NCI-H2171 treated with DMSO at 0.1 percent for 48 hours (cell line): ENCODE measurements around the gene MAST3.
A peak's percentile ranks its signal among the peaks of the same experiment; 100 is the strongest.

ENCODE experiments used
- DNase-seq: peaks from one replicate; lab custom pipeline; 2025; lab: John Stamatoyannopoulos, UW

MAST3 gene

DNA sequence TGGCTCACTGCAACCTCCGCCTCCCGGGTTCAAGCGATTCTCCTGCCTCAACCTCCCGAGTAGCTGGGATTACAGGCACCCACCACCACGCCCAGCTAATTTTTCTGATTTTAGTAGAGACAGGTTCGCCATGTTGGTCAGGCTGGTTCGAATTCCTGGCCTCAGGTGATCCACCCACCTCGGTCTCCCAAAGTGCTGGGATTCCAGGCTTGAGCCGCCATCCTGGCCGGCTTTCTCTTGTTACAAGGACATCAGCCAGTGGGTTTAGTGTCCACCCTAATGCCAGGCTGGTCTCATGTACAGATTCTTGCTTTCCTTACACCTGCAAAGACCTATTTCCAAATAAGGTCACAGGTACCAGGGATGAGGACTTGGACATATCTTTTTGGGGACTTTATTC lies 62.2 kb downstream of the MAST3 start:
- DNase-seq = no peak

DNA sequence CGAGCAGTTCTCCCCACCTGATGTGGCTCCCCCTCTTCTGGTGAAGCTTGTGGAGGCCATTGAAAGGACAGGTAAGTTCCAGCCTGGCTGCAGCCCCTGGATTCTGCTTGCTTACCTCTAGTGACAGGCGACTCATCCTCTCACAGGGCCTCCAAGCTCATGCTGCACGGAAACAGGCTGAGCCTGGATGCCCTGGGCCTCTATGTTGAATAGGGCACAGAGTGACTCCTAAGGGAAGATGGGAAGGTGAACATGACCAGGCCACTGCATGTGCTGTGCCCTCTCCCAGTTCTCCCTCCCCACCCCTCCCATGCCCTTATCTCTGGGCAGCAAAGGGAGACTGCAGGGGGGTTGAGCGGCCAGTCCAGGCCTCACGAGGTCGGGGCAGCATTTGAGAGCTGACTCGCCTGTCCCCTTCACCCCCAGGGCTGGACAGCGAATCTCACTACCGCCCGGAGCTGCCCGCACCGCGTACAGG lies 63.0 kb downstream of the MAST3 start:
- no peak for DNase-seq

DNA sequence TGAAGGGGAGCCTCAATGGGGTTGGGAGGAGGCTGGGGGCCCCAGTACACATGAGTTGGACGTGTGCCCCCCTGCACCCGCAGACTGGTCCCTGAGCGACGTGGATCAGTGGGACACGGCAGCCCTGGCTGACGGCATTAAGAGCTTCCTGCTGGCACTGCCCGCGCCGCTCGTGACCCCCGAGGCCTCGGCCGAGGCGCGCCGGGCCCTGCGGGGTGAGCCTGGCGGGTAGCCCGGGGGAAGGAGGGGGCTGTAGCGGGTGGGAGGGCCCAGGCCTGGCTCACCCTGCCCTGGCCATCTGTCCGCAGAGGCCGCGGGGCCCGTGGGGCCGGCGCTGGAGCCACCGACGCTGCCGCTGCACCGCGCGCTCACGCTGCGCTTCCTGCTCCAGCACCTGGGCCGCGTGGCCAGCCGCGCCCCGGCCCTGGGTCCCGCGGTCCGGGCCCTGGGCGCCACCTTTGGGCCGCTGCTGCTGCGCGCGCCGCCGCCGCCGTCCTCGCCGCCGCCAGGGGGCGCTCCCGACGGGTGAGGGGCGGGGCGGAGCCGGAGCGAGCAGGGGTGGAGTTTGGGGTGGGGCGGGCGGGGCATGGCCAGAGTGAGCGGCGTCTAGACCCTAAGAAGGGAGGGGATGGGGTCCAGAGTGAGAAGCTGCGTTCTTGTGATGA lies 63.5 kb downstream of the MAST3 start:
- DNase-seq = peak; percentile 62

DNA sequence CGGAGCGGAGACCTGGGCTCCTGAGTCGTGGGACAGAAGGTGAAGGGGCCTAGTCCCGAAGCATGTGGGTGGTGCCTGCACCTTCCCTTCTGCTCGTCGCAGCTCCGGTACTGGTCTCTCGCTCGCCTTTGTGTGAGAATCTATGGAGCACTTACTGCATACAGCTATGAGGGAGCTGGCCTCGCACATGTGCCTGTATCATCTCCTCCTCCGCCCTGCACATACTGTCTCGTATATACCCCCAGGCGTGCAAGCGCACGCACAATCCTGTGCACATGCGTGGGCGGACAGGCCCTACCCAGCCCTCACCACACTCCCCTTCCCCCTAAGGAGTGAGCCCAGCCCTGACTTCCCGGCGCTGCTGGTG lies 64.0 kb downstream of the MAST3 start:
- no peak for DNase-seq

DNA sequence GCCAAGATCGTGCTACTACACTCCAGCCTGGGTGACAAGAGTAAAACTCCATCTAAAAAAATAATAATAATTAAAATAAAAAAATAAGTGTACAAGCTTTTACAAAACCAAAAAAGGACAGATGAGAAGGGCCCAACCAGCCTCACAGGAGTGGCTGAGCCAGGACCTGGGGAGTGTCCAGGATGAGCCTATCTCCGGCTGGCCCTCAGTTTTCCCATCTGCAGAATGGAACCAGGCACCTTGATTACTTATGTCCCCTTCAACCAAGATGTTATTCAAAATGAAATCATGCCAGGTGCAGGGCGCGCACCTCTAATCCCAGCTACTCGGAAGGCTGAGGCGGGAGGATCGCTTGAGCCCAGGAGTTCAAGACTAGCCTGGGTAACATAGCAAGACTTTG lies 66.5 kb downstream of the MAST3 start:
- no peak for DNase-seq

DNA sequence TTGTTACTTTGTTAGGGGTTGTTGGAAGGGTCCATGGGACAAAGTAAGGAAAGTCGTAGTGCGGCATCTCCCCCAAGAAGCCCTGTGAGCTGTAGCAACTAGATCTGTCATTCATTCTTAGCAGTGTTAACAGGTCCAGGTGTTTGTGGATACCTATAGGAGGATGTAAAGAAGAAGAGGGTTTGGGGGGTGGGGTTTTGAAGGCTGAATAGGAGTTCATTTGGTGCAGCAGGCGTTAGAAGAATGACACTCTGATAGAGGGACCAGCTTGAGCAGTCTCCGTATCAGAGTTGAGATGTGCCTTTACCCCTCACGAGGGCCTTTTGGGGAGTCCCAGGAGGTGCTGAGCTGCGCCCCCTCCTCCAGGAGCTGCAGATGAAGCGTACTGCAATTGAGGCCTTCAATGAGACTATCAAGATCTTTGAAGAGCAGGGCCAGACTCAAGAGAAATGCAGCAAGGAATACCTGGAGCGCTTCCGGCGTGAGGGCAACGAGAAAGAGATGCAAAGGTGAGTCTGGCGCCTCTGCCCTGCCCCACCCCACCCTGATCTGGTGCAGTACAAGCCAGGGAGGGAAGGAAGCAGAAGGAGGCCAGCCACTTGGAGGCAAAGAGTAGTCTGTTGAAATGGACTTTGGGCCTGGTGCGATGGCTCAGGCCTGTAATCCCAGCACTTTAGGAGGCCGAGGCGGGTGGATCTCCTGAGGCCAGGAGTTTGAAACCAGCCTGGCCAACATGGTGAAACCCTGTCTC lies 68.4 kb downstream of the MAST3 start:
- DNase-seq = no peak

DNA sequence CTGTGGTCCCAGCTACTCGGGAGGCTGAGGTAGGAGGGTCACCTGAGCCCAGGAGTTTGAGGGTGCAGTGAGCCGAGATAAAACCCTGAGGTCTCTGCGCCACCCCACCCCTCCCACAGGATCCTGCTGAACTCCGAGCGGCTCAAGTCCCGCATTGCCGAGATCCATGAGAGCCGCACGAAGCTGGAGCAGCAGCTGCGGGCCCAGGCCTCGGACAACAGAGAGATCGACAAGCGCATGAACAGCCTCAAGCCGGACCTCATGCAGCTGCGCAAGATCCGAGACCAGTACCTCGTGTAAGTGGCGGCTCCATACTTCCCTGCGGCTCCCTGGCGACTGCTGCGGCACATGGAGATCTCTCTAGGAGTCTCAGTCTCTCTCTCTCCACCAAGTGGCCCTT lies 69.4 kb downstream of the MAST3 start:
- no peak for DNase-seq

DNA sequence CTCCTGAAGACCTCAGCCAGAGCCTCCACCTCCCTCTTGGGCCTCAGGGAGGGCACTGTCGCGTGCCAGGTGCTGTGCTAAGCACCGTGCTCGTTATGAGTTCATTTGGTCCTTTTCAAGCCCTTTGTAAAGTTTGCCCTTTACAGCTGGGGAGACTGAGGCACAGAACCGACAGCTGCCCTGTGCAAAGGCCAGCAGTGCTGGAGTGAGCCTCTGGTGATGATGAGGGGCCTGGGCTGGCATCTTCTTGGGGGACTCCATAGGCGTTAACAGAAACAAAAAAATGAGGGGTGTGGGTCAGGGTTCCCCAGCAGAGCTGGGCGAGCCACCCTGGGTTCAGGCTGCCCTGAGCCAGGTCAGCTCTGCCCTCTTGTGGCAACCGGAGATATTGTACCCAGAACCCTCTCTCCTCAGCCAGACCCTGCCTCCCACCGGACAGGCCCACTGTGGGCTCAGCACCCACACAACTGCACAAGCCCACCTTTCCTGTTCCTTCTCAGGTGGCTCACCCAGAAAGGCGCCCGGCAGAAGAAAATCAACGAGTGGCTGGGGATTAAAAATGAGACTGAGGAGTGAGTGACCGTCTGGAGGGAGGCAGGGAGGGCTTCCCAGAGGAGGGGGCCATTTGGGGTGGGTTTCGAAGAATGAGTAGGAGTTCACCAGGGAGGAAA lies 70.5 kb downstream of the MAST3 start:
- DNase-seq = peak; percentile 32

DNA sequence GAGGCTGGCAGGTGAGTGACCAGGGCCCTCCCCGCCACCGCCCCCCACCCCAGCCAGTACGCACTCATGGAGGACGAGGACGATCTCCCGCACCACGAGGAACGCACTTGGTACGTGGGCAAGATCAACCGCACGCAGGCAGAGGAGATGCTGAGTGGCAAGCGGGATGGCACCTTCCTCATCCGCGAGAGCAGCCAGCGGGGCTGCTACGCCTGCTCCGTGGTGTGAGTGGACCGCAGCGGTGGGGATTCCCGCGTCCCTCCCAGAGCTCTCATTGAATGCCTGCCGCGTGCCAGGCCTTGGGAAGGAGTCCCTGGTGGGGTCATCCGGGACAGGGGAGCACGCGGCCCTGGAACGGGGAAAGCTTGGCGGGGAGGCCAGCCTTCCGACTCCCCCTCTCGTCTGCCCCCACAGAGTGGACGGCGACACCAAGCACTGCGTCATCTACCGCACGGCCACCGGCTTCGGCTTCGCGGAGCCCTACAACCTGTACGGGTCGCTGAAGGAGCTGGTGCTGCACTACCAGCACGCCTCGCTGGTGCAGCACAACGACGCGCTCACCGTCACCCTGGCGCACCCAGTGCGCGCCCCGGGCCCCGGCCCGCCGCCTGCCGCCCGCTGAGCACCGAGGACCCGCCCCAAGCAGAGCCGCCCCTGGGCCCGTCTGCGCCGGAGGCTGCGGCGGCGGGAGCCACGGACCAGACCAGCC lies 71.2 kb downstream of the MAST3 start:
- DNase-seq = no peak

DNA sequence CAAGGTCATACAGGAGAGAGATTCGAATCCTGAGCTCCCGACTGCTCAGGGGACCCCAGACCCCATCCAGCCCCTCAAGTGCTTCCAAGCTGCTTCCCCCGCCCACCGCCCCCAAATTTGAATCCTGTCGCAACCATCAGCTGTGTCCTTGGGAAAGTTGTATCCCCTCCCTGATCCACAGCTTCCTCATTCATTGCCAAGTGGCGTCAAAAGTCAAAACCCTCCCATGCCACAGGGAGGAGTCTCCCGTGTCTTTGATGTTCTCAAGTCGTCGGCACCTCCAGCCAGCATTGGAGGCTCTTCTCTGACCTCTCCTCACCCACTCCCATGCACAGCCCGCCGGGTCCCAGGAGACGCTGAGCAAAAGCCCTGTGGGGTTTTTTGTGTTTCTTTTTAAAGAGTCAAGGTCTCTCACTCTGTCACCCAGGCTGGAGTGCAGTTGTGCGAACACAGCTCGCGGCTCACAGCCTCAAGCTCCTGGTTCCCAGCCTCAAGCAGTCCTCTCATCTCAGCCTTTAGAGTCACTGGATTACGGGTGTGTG lies 73.2 kb downstream of the MAST3 start:
- no peak for DNase-seq

DNA sequence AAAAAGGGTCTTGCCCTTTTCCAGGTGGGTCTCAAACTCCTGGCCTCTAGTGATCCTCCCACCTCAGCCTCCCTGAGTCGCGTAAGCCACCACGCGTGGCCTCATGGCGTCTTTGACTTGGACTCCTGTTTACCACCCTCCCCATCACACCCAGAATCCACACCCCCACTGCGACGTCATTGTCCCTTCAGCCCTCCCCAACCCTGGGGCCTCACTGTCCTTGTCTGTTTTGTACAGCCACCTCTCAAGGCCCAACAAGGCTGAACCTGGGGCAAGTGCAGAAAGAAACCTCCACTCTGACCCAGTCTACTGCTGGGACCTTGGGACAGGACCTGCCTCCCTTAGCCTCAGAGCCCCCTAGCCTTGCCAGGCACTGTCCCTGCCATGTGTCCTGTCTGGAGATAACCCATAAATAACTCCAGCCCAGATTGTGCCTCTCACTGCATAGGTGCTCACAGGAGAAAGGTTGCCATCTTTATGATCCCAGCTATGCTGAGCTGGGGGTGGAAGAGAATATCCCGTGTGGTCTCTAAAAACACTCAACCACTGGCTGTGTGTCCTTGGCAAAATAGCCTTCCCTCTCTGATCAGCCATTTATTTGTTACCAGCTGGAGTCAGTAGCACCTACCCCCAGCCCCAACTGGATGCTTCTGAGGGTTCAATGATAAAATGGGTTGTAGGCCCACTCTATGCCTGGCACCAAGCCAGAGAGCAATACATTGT lies 74.2 kb downstream of the MAST3 start:
- no peak for DNase-seq

DNA sequence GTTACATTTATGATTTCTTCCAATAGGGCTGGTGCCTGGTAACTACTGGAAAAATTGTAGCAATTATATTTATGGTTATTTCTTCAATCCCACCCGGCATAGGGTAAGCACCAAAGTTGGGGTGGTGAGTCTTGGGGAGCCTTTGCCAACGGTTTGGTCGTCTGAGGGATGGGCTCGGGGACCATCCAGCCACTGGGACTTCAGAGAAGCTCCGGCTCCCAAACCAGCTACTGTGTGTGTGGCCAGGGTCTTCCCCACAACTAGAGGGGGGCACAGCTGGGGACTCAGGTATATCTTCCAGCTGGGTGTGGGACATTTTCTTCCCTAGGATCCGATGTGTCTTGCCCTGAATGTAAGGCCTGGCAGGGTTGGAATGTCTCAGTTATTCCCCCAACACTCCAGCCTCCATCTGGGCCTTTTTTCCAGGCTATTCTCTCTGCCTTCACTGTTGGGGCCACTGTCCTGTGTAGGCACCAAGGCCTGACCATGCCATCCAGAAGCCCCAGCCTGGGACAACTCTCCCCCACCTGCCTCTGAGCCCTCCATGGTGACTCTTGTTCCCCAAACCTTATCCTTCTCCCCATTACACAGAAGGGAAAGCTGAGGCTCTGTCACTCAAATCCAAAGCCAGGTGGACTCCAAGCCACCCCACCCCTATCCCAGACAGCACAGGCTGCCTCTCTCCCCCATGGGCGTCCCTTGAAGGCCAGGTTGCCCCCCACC lies 74.9 kb downstream of the MAST3 start:
- no peak for DNase-seq

DNA sequence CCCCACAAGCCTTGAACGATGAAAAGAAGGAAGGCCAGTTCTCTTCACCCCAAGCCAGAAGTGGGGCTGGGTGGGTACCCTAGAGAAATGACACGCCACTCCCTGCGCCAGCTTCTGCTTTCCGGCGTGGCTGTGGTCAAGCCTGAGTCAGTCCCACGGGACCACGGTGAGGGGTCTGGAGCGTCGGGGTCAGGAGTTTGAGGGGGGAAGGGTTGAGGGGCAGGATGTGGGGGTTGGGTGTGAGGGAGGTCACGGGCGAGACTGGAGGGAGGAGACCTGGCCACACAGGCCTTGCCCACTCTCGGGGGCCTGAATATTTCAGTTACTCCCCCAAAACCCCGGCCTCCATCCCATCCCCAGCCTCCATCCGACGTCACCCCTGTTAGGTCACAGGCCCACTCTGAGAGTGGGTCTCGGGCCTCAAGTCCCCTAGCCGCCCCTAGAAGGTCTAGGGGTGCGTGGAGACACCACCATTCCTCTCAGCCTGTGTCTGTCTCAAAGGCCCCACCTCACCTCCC lies 75.5 kb downstream of the MAST3 start:
- no peak for DNase-seq

DNA sequence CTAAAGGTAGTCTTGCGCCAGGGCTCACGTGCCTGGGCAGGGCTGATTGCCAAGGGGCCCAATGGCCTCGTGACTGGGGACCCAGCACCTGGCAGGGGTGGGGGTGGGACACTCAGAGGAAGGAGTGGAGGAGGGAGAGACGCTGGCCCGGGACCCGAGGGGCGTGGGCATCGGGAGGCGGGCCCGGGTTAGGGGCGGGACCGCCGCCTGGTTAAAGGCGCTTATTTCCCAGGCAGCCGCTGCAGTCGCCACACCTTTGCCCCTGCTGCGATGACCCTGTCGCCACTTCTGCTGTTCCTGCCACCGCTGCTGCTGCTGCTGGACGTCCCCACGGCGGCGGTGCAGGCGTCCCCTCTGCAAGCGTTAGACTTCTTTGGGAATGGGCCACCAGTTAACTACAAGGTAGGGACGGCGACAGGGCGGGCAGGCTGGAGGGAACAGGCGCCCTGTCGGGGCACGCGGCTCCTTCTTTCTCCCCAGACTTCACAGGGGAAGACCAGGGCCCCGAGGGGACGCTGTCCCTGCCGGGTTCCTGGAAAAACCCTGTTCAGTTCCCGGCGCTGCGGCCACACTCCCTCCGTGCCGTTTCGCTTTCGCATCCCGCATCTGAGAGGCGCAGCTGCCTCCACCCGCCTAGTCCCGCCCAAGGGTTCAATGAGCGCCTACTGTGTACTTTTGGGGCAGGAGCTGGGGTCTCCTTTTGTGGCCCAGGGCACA lies 76.2 kb downstream of the MAST3 start, which contains the start of gene IFI30:
IFI30 (plus strand) TSS at position 242 of the 717 bp plus-strand sequence; CDS start at position 271, 29 bp downstream.
- DNase-seq = peak; percentile 78

DNA sequence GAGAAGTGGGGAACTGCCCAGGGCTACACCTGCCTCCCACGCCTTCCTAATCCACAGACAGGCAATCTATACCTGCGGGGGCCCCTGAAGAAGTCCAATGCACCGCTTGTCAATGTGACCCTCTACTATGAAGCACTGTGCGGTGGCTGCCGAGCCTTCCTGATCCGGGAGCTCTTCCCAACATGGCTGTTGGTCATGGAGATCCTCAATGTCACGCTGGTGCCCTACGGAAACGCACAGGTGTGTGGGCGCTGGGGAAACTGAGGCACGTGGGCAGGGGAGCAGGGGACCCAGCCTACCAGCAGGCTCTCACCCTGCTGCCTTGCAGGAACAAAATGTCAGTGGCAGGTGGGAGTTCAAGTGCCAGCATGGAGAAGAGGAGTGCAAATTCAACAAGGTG lies 77.4 kb downstream of the MAST3 start:
- DNase-seq = no peak

DNA sequence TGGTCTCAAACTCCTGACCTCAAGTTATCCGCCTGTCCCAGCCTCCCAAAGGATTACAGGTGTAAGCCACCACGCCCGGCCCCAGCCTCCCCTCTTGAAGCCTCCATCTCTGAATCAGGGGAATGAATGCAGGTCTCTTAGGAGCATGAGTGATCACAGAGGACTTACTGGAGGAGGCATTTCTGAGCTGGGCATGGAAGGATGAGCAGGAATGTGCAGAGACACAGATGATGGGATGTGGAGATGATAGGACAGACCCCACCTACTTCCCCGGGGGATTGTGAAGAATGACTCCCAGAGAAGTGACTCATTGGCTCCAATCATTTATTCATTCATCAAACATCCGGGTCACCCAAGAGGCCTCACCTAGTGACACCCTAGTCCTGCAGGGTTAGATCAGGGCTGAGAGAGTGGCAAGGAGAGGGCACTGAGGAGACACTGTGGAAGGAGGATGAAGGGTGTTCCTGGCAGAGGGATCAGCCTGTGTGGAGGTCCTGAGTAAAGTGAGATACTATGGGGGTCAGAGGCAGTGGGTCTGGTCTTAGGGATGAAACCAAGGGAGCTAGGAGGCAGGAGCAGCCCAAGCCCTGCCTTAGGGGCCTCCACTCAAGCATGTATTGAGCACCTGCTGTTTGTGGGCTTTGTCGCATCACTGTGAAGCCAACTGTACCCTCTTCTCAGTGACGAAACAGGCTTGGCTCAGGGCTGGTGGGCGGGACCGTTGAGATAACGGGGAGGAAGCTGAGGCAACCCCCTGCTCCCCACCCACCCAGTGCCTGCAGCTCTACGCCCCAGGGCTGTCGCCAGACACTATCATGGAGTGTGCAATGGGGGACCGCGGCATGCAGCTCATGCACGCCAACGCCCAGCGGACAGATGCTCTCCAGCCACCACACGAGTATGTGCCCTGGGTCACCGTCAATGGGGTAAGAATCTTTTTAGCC lies 79.1 kb downstream of the MAST3 start:
- DNase-seq = no peak

DNA sequence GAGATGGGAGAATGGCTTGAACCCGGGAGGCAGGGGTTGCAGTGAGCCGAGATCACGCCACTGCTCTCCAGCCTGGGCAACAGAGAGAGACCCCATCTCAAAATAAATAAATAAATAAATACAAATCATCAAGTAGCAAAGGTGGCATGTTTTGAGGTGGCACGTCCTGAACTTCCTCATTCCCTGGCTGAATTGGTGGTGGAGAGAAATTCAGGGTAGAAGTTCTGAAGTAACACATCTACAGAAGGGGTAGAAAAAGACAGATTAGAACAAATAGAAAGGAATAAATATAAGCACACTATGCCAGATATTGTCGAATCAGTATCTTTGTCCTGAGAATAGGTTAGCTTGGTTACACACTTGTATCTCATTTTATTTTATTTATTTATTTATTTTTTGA lies 82.4 kb downstream of the MAST3 start:
- no peak for DNase-seq

DNA sequence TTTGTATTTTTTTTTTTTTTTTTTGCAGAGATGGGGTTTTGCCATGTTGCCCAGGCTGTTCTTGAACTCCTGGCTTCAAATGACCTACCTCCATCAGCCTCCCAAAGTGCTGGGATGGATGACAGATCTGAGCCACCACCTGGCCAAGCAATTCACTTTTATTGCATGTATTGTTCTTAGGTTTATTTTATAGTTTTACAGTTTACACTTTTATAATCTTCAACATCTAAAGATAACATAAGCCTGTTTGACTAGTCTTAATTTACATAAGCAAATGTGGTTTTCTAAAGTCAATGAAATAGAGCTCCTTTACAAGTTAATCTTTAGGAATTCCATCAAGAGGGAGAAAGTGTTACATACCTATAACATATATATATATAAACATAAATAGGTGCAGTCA lies 86.0 kb downstream of the MAST3 start:
- DNase-seq = no peak

DNA sequence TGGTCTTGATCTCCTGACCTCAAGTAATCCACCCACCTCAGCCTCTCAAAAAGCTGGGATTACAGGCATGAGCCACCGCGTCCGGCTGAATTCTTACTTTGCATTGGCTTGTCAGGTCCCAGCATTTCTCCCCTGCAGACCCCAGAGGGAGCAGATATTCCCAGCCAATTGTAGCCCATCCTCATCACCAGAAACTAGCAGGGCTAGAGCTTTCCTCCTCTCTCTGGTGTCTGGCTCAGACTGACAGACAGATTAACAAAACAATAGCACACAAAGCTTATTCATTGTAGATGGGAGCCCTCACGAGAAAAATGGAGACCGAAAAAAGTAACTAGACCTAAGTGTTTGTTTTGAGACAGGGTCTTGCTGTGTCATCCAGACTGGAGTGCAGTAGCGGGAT lies 88.0 kb downstream of the MAST3 start:
- no peak for DNase-seq
